Parathyroid adenoma (tissue), 2 donors: ENCODE results near the gene AGTRAP.

Experiments used
- H2AFZ ChIP-seq: fragments of 300-600 bp; sonication (generic); one replicate; pipeline ENCODE4 v1.7.0; 2017; ENCODE audit warnings: antibody characterized with exemption, mild to moderate bottlenecking
- H3K27ac ChIP-seq: fragments of 300-600 bp; sonication (generic); one replicate; pipeline ENCODE4 v1.7.0; 2017
- H3K27me3 ChIP-seq: fragments of 300-600 bp; sonication (generic); one replicate; pipeline ENCODE4 v1.7.0; 2017; ENCODE audit warnings: low read length; ENCODE audit not compliant: control insufficient read depth, insufficient read depth
- H3K36me3 ChIP-seq: fragments of 300-600 bp; sonication (generic); one replicate; pipeline ENCODE4 v1.7.0; 2017; ENCODE audit warnings: low read length; ENCODE audit not compliant: control insufficient read depth, insufficient read depth
- H3K4me1 ChIP-seq: fragments of 300-600 bp; sonication (generic); one replicate; pipeline ENCODE4 v1.7.0; 2017; ENCODE audit warnings: control low read depth
- H3K4me2 ChIP-seq: fragments of 300-600 bp; sonication (generic); one replicate; pipeline ENCODE4 v1.7.0; 2017; ENCODE audit warnings: low read length
- H3K4me3 ChIP-seq: fragments of 300-600 bp; sonication (generic); one replicate; pipeline ENCODE4 v1.7.0; 2017; ENCODE audit warnings: low read depth, low read length
- H3K79me2 ChIP-seq: fragments of 300-600 bp; sonication (generic); one replicate; pipeline ENCODE4 v1.7.0; 2017; ENCODE audit warnings: control low read depth
- H3K9ac ChIP-seq: fragments of 300-600 bp; sonication (generic); one replicate; pipeline ENCODE4 v1.7.0; 2017; ENCODE audit warnings: mild to moderate bottlenecking
- H3K9me3 ChIP-seq: fragments of 300-600 bp; sonication (generic); one replicate; pipeline ENCODE4 v1.7.0; 2017; ENCODE audit warnings: low read length; ENCODE audit not compliant: control insufficient read depth
- CTCF ChIP-seq: fragments of 300-600 bp; sonication (generic); IDR thresholded peaks from one replicate; pipeline ENCODE4 v1.7.0; 2017; ENCODE audit warnings: antibody characterized with exemption, mild to moderate bottlenecking
- donor health status: primary hyperparathyroidism.

Gene AGTRAP

DNA sequence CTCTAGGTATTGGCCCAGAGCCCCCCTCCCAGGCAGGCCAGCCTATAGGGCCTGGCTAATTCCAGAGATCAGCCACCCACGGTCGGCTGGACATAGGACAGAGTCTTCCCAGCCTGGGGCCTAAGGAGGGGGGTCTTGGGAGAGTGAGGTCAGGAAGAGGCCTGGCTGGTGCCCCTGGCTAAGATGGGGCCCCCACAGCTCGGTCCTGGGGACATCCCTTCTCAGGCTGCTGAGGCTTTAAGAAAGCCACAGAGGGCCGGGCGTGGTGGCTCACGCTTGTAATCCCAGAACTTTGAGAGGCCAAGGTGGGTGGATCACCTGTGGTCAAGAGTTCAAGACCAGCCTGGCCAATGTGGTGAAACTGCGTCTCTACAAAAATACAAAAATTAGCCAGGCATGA is 28.6 kb downstream of the AGTRAP start:
- Histone ChIP-seq H3K9me3 (no peaks in the 10 kb centered on the region), H3K79me2 (no peaks in the 10 kb centered on the region), H3K4me3 (no peak overlapping the region), H3K27ac (no peak overlapping the region), H3K9ac (no peak overlapping the region), H3K4me2 (no peak overlapping the region), H2AFZ (no peak overlapping the region), H3K27me3 (no peaks in the 10 kb centered on the region), H3K36me3 (no peaks in the 10 kb centered on the region), H3K4me1 (no peaks in the 10 kb centered on the region)
- no peak for TF ChIP-seq CTCF

DNA sequence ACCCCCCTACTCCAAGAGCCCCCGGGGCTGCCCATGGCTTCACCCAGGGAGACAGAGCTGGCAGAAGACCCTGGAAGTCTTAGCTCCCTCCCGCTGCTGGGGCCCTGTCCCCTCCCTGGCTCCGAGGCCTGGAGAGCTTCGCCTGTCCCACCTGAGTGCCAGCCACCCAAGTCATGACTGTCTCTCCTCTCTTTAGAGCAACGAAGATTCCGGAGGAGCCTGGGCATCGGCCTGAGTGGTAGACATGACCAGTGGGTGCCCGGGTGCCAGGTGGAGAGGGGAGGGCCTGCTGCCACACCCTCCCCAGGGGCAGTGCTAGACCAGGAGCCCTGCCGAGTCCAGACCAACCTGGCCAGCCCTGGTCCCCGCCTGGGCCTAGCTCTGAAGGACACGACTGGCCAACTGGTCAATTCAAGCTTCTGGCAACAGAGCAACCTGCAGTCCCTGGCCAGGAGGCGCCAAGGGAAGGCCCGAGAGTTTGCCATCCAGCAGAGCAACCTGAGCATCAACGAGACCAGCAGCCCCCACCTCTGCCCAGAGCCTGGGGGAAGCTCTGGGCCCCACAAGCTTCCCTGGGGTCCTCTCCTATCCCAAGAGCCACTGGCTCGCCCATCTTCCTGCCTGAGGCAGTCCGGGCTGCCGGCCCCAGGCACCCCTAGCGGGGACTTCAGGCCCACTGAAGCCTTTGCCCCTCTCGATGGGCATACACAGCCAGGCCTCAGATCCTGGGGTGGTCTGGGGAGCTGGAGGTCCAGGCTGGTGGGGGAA is 29.9 kb downstream of the AGTRAP start:
- H3K36me3 ChIP-seq: no peaks in the 10 kb centered on the region
- H3K27me3 ChIP-seq: no peaks in the 10 kb centered on the region
- no peaks in the 10 kb centered on the region for H3K79me2 ChIP-seq

GRCh38 chr1:11766429-11766776 is 30.5 kb downstream of the AGTRAP start:
- Histone ChIP-seq H3K4me3 (no peak overlapping the region), H3K36me3 (no peaks in the 10 kb centered on the region), H3K4me1 (no peaks in the 10 kb centered on the region), H3K4me2 (no peak overlapping the region), H3K27ac (no peak overlapping the region), H3K9me3 (no peaks in the 10 kb centered on the region), H3K9ac (no peak overlapping the region), H3K79me2 (no peaks in the 10 kb centered on the region), H2AFZ (no peak overlapping the region), H3K27me3 (no peaks in the 10 kb centered on the region)
- TF ChIP-seq CTCF: no peak

More for the DNA sequence above, 29.9 kb downstream of the AGTRAP start:
- H3K27ac ChIP-seq: no peak overlapping the region
- H2AFZ ChIP-seq: no peak overlapping the region
- H3K9me3 ChIP-seq: no peaks in the 10 kb centered on the region
- H3K4me2 ChIP-seq: no peak overlapping the region
- H3K4me3 ChIP-seq: no peak overlapping the region
- H3K9ac ChIP-seq: no peak overlapping the region
- H3K4me1 ChIP-seq: no peaks in the 10 kb centered on the region
- no peak for TF ChIP-seq CTCF

DNA sequence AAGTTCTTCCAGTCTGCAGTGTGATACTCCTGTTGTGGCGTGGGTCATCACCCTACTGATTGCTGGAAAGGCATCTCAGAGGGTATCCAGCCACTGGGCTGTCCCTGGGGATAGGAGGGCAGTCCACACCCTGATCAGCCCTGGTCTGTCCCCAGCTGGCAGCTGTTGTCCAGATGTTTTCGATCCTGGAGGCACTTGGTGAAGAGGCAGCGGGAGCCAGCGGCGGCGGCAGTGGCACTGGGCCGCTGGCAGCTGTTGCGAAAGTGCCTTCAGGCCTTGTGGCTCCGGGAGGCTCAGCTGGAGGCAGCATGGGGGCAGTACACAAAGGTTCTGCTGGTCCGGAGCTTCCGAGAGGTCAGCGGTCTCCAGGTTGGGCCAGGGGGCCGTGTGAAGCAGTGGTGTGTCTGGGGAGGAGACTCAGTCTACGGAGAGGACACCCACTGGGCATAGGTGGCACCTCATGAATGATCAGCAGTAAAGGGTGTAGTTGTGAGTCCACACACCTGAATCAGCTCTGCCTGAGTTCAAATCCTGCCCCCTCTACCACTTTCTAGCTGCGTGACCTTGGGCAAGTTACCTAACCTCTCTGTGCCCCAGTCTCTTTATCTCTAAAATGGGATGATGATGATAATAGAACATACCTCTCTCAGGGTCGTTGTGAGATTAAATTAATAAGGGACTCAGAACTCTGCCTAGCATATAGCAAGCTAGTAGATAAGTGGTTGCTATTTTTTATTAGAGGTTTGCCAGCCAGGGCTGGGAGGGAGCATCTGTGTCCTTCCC is 32.2 kb downstream of the AGTRAP start:
- no peak for TF ChIP-seq CTCF

More for the DNA sequence above, 32.2 kb downstream of the AGTRAP start:
- Histone ChIP-seq H3K9me3 (no peaks in the 10 kb centered on the region), H2AFZ (no peak overlapping the region), H3K4me2 (no peak overlapping the region), H3K4me3 (no peak overlapping the region), H3K27ac (no peak overlapping the region), H3K9ac (no peak overlapping the region), H3K4me1 (no peaks in the 10 kb centered on the region), H3K36me3 (no peaks in the 10 kb centered on the region), H3K79me2 (no peaks in the 10 kb centered on the region), H3K27me3 (no peaks in the 10 kb centered on the region)
